A549 (cell line): ENCODE results near the gene KRT7. TPM values are rescaled to one million over a fixed set of nuclear protein-coding genes. Genes with fewer than 3 reads are reported as not detected.
A peak's percentile ranks its signal among the peaks of the same experiment; 100 is the strongest.

Source experiments
- ATAC-seq, 2 experiments: fragments of 200-7000 bp in 1 of 2; fragments of >200 bp in 1 of 2; cut with Nextera tagmentation in 1 of 2; cut with Tn5 transposase in 1 of 2; 3 replicates each; pipeline versions ENCODE4 v1.8.0 to v1.9.1; 2018 to 2020; ENCODE audit warnings: mild to moderate bottlenecking in 1 of 2, moderate library complexity in 1 of 2
- CTCF ChIA-PET: fragments of 300-600 bp; sonication (Branson Sonifier 250); formaldehyde crosslinking; extraction: SDS; loops from one replicate; lab custom pipeline; 2021; ENCODE audit warnings: antibody characterized with exemption, inconsistent platforms; lab: Yijun Ruan, JAX
- POLR2A ChIA-PET: fragments of 350-600 bp; formaldehyde crosslinking; extraction: SDS; loops from one replicate; lab custom pipeline; 2021; ENCODE audit warnings: antibody characterized with exemption, inconsistent platforms; lab: Yijun Ruan, JAX
- DNase-seq, 2 experiments: peaks; one replicate each; pipeline versions ENCODE4 v3.0.0 to v3.0.0-alpha.2; 2011 to 2016; ENCODE audit warnings: low read depth in 1 of 2, low spot score in 1 of 2
- FAIRE-seq: peaks from 2 replicates; lab custom pipeline; 2011; peaks lifted over from hg19 to GRCh38; lab: Jason Lieb, UNC
- H3K27ac ChIP-seq, 2 experiments: fragments of >200 bp; sonication (Bioruptor Twin); formaldehyde crosslinking; 3 replicates each; pipeline ENCODE4 v1.5.1; 2016 to 2017
- H3K4me1 ChIP-seq: fragments of >200 bp; sonication (Bioruptor Twin); formaldehyde crosslinking; 3 replicates; pipeline ENCODE4 v1.6.1; 2016
- H3K4me2 ChIP-seq: fragments of >200 bp; sonication (Bioruptor Twin); formaldehyde crosslinking; 3 replicates; pipeline ENCODE4 v1.6.1; 2016
- H3K4me3 ChIP-seq: fragments of >200 bp; sonication (Bioruptor Twin); formaldehyde crosslinking; 3 replicates; pipeline ENCODE4 v1.5.1; 2016
- H3K9me3 ChIP-seq: fragments of >200 bp; sonication (Bioruptor Twin); formaldehyde crosslinking; 3 replicates; pipeline ENCODE4 v1.6.1; 2016
- CBX2 ChIP-seq: fragments of 200-600 bp; sonication (generic); IDR thresholded peaks from 2 replicates; pipeline ENCODE4 v1.6.1; 2016; ENCODE audit warnings: low read depth, mild to moderate bottlenecking, borderline replicate concordance
- CBX8 ChIP-seq: fragments of 200-600 bp; sonication (generic); IDR thresholded peaks from 2 replicates; pipeline ENCODE4 v1.6.1; 2016
- CHD2 ChIP-seq: fragments of 150-350 bp; IDR thresholded peaks from 2 replicates; pipeline ENCODE4 v1.6.1; 2014; ENCODE audit warnings: low read length; ENCODE audit not compliant: partially characterized antibody
- CHD4 ChIP-seq: fragments of 200-600 bp; sonication (generic); IDR thresholded peaks from 2 replicates; pipeline ENCODE4 v1.6.1; 2016; ENCODE audit warnings: antibody characterized with exemption, mild to moderate bottlenecking, borderline replicate concordance
- EHMT2 ChIP-seq: fragments of 200-600 bp; sonication (generic); IDR thresholded peaks from 2 replicates; pipeline ENCODE4 v1.6.1; 2016; ENCODE audit warnings: antibody characterized with exemption, low read depth, mild to moderate bottlenecking, moderate library complexity
- FOSB ChIP-seq: fragments of 250-450 bp; sonication (Bioruptor Pico); IDR thresholded peaks from 2 replicates; pipeline ENCODE4 v1.5.0; 2020; ENCODE audit warnings: mild to moderate bottlenecking, moderate library complexity
- FOSL2 ChIP-seq, 2 experiments: fragments of 450-650 bp in 1 of 2; fragments of >200 bp in 1 of 2; sonication (Bioruptor Twin) in 1 of 2; formaldehyde crosslinking; IDR thresholded peaks; 2 replicates each; pipeline versions ENCODE4 v1.5.0 to v1.6.1; 2016 to 2020; ENCODE audit warnings: mild to moderate bottlenecking in 1 of 2, moderate library complexity in 1 of 2
- GATA3 ChIP-seq: IDR thresholded peaks from 2 replicates; pipeline ENCODE4 v1.6.1; 2012; ENCODE audit warnings: borderline replicate concordance
- HDAC2 ChIP-seq: fragments of 200-600 bp; sonication (generic); IDR thresholded peaks from 2 replicates; pipeline ENCODE4 v1.6.1; 2016
- HEYL ChIP-seq: fragments of 250-450 bp; sonication (Bioruptor Pico); IDR thresholded peaks from 2 replicates; pipeline ENCODE4 v1.8.0; 2021; ENCODE audit warnings: mild to moderate bottlenecking, moderate library complexity
- HOXA7 ChIP-seq: fragments of 250-450 bp; sonication (Bioruptor Pico); IDR thresholded peaks from 2 replicates; pipeline ENCODE4 v1.5.0; 2020; ENCODE audit warnings: mild to moderate bottlenecking, moderate library complexity
- NFE2L2 ChIP-seq: fragments of 150-350 bp; conservative IDR thresholded peaks from 2 replicates; pipeline ENCODE4 v1.6.1; 2014; ENCODE audit warnings: low read length
- NPAS2 ChIP-seq: fragments of 250-450 bp; sonication (Bioruptor Pico); IDR thresholded peaks from 2 replicates; pipeline ENCODE4 v1.8.0; 2022; ENCODE audit warnings: mild to moderate bottlenecking, moderate library complexity, borderline replicate concordance
- NR3C1 ChIP-seq: fragments of >200 bp; sonication (Bioruptor Twin); formaldehyde crosslinking; IDR thresholded peaks from 3 replicates; pipeline ENCODE4 v1.6.1; 2017
- PHF8 ChIP-seq: fragments of 200-600 bp; sonication (generic); IDR thresholded peaks from 2 replicates; pipeline ENCODE4 v1.6.1; 2016; ENCODE audit warnings: low read depth, mild to moderate bottlenecking, antibody characterized with exemption, moderate library complexity, borderline replicate concordance
- RAD21 ChIP-seq, 2 experiments: fragments of >200 bp in 1 of 2; sonication (Bioruptor Twin) in 1 of 2; formaldehyde crosslinking in 1 of 2; IDR thresholded peaks in 1 of 2; conservative IDR thresholded peaks in 1 of 2; 2 replicates in 1 of 2; 3 replicates in 1 of 2; pipeline ENCODE4 v1.6.1; 2012 to 2018; ENCODE audit warnings: inconsistent platforms in 1 of 2
- RCOR1 ChIP-seq: fragments of 150-350 bp; IDR thresholded peaks from 2 replicates; pipeline ENCODE4 v1.6.1; 2014; ENCODE audit warnings: antibody characterized with exemption, low read length, low read depth
- RFX5 ChIP-seq: fragments of 450-650 bp; IDR thresholded peaks from 2 replicates; pipeline ENCODE4 v1.7.1; 2014; ENCODE audit warnings: antibody characterized with exemption, mild to moderate bottlenecking, moderate library complexity
- RNF2 ChIP-seq: fragments of 200-600 bp; sonication (generic); IDR thresholded peaks from 2 replicates; pipeline ENCODE4 v1.6.1; 2016; ENCODE audit warnings: low read depth, mild to moderate bottlenecking, antibody characterized with exemption, moderate library complexity, borderline replicate concordance
- SREBF2 ChIP-seq: fragments of 450-650 bp; IDR thresholded peaks from 2 replicates; pipeline ENCODE4 v1.6.1; 2014; ENCODE audit warnings: mild to moderate bottlenecking, moderate library complexity
- TFCP2L1 ChIP-seq: fragments of 250-450 bp; sonication (Bioruptor Pico); IDR thresholded peaks from 2 replicates; pipeline ENCODE4 v1.5.0; 2021; ENCODE audit warnings: mild to moderate bottlenecking
- TP53 ChIP-seq: fragments of 250-450 bp; sonication (Bioruptor Pico); IDR thresholded peaks from 2 replicates; pipeline ENCODE4 v1.5.0; 2021; ENCODE audit warnings: mild to moderate bottlenecking, moderate library complexity
- ZC3H11A ChIP-seq: fragments of 450-650 bp; IDR thresholded peaks from 2 replicates; pipeline ENCODE4 v1.6.1; 2014; ENCODE audit warnings: antibody characterized with exemption, mild to moderate bottlenecking
- ZFP36 ChIP-seq: fragments of 450-650 bp; IDR thresholded peaks from 2 replicates; pipeline ENCODE4 v1.6.1; 2014; ENCODE audit warnings: borderline replicate concordance; ENCODE audit not compliant: partially characterized antibody
- ZNF302 ChIP-seq: fragments of 250-450 bp; sonication (Bioruptor Pico); IDR thresholded peaks from 2 replicates; pipeline ENCODE4 v1.9.0; 2021; ENCODE audit warnings: inconsistent platforms, mild to moderate bottlenecking, moderate library complexity
- WGBS: methylation state at CpG from one replicate; pipeline ENCODE4 v1.1.6; 2017; ENCODE audit errors: missing lambda C conversion rate; 5-methylcytosine and 5-hydroxymethylcytosine counted together
- polyA plus RNA-seq, 4 experiments: library from polyadenylated mRNA; depleted of rRNA in 3 of 4; stranded (reverse); fragments of >200 nt; fragmentation: RNase III in 1 of 4; extraction: RNeasy Plus Mini Kit Qiagen cat#74134 plus additional on column Dnase treatment in 1 of 4; gene quantifications; 2 replicates in 3 of 4; 3 replicates in 1 of 4; pipeline ENCODE4 v1.2.3, GENCODE V29; 2011 to 2017
- TF ChIP-seq, protein P1 (sequence below): fragments of >200 bp; sonication (Bioruptor Twin); formaldehyde crosslinking; IDR thresholded peaks from 2 replicates; pipeline ENCODE4 v1.6.1; 2016
- TF ChIP-seq, protein P2 (sequence below): fragments of 200-600 bp; sonication (generic); IDR thresholded peaks from 2 replicates; pipeline ENCODE4 v1.6.1; 2016; ENCODE audit warnings: antibody characterized with exemption, mild to moderate bottlenecking, moderate library complexity
- TF ChIP-seq, protein P3 (sequence below): fragments of 450-650 bp; IDR thresholded peaks from 2 replicates; pipeline ENCODE4 v1.6.1; 2014; ENCODE audit warnings: antibody characterized with exemption

Gene KRT7
- polyA plus RNA-seq, 2 of the 4 experiments (the other 2 are of a cell fraction): 2,623 to 3,055 TPM

DNA sequence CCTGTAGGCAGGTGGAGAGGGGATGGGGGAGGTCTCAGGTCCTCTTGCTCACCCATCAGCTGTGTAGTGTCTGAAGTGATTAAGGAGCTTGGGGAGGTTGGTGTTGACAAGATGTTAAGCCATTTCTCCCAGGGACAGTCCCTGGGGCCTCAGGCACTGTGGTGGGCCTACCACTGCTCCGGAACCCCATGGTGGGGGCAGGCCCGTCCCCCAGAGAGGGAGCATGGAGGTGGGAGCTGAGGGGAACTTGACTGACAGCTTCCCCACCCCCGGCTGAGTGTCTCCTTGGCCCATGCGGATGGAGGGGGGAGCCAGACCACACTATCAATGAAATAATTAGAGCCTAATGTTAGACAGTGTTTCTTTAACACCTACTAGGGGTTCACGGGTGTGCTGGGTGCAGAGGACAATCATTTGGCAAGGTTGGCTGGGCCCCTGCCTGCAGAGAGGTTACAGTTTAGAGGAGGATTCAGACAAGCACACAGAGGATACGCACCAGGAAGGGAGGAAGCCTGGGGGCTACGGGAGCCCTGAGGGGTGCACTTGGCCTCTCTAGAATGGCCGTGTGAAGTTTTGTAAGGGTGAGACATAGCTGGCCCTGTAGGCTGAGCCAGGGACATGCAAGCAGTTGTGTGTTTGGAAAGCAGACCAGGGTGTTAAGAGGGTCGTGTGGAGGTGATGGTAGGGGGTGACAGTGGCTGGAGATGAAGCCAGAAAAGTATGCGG is 22.0 kb upstream of the KRT7 start:
- POLR2A ChIA-PET: interaction anchor here (2.1 kb wide), 1 partner anchor 19 kb away, joined by 10 read pairs; the partner anchor contains the start of gene KRT80
- CTCF ChIA-PET: interaction anchor here (0.7 to 14.1 kb wide), 8 partner anchors 12 to 669 kb away, joined by 3 to 175 read pairs (median 4); no protein-coding TSS in a partner anchor
- Histone ChIP-seq H3K4me2 (peak overlapping the region; percentile 19; the same call in 1 of the 3 replicates), H3K27ac (peak overlapping the region; percentile 36 to 96), H3K4me1 (peaks cover 82% of the 10 kb centered on the region), H3K9me3 (no peaks in the 10 kb centered on the region), H3K4me3 (no peak overlapping the region)
- ATAC-seq: no peak
- no peak for DNase-seq
- 77% methylated on average over 8 of the region's 10 CpGs for WGBS
- no peak for FAIRE-seq
- no peak for TF ChIP-seq RAD21 (conservative IDR thresholded peaks at IDR 0.05 in 1 of 2, IDR thresholded peaks at IDR 0.05 in 1 of 2)
- no peak for TF ChIP-seq RCOR1
- no peak for TF ChIP-seq HDAC2
- TF ChIP-seq CBX2: no peak
- TF ChIP-seq GATA3: no peak
- no peak for TF ChIP-seq HOXA7 (CRISPR knock-in tag)
- no peak for TF ChIP-seq TP53 (CRISPR knock-in tag)
- TF ChIP-seq SREBF2: no peak

DNA sequence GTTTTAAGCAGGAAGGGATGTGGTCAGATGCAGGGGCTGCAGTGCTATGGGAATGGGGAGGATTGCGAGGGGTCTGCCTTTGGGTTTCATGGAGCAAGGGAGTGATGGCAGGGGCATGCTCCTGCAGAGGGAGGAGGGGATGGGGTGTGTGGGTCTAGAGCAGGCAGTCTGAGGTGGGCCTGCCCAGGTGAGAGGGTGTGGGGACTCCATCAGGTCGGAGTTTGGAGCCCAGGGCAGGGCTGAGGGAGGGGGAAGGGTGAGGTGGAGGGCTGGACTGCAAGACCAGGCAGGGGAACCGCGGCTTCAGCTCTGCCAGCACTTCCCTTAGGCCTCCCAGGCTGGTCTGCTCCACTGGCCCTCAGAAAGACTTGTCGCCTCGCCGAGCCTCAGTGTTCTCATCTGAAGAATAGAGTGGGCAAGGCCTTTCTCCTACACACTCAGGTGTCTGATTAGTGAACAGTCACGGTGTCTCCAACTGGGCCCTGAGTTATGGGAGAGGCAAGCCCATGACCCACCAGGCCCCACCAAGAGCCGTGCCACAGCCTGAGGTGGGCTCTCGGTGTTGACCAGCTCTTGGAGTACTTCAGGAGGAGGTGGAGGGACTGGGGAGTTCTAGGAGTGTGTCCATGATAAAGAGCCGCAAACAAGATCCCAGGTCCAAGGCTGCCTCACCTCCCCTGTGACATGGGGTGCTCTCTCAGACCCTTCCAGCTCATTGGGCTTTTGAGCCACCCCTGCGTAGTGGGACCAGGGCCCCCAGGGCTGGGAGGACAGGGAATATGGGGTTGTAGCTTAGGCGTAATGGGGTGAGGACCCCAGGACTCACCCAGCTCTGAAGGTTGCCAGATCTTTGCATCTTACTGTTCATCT is 21.1 kb upstream of the KRT7 start:
- ATAC-seq: no peak

DNA sequence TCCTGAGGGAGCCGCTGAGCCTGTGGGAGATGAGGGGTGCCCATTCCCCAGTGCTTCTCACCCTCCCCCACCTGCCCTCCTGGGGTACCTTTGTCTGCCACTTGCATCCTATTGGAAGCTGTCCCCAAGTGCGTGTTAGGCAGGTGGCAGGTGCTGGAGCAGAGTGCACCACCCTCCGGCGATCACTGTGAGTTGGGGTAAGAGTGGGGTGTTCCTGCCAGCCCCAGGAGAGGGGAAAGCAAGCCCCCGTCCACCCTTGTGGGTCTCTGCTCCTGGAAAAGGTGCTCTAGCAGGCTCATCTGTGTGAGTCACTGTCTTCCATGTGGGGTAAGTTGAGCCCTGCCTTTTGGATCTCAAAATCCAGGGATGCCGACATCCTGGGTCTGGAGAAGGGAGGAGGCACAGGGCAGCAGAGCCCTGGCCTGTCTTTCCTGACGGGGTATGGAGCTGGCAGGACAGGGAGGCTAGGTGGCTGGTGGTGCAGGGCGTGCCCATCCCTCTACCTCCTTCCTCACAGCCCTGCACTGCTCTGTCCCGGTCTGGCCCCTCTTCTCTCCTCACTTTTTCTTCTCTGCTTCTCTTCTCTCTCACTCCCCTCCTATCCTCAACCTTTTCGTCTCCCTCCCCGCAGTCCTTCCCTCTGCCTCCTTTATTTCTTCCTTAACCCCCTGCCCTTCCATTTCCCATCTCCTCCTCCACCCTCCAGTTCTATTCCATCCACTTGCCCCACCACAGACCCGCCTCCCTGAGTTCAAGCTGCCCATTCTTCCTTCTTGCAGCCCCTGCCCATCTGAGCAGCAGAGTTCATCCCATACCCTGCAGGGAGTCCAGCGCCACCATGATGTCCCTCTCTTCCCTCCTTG is 20.1 kb upstream of the KRT7 start:
- FAIRE-seq: no peak
- CTCF ChIA-PET: interaction anchor here (0.6 to 14.1 kb wide), 22 partner anchors 10 to 779 kb away, joined by 3 to 175 read pairs (median 4); partner anchors contain the start of gene KRT7
- TF ChIP-seq CHD4: no peak
- TF ChIP-seq EHMT2: no peak
- TF ChIP-seq FOSL2 (IDR thresholded peaks at IDR 0.05): no peak
- no peak for TF ChIP-seq FOSL2 (CRISPR knock-in tag; IDR thresholded peaks at IDR 0.05)
- no peak for TF ChIP-seq ZFP36
- no peak for TF ChIP-seq TP53 (CRISPR knock-in tag)
- TF ChIP-seq, protein P1, sequence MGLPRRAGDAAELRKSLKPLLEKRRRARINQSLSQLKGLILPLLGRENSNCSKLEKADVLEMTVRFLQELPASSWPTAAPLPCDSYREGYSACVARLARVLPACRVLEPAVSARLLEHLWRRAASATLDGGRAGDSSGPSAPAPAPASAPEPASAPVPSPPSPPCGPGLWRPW: no peak
- no peak for TF ChIP-seq ZNF302 (CRISPR knock-in tag)
- no peak for TF ChIP-seq CHD2
- TF ChIP-seq, protein P2, sequence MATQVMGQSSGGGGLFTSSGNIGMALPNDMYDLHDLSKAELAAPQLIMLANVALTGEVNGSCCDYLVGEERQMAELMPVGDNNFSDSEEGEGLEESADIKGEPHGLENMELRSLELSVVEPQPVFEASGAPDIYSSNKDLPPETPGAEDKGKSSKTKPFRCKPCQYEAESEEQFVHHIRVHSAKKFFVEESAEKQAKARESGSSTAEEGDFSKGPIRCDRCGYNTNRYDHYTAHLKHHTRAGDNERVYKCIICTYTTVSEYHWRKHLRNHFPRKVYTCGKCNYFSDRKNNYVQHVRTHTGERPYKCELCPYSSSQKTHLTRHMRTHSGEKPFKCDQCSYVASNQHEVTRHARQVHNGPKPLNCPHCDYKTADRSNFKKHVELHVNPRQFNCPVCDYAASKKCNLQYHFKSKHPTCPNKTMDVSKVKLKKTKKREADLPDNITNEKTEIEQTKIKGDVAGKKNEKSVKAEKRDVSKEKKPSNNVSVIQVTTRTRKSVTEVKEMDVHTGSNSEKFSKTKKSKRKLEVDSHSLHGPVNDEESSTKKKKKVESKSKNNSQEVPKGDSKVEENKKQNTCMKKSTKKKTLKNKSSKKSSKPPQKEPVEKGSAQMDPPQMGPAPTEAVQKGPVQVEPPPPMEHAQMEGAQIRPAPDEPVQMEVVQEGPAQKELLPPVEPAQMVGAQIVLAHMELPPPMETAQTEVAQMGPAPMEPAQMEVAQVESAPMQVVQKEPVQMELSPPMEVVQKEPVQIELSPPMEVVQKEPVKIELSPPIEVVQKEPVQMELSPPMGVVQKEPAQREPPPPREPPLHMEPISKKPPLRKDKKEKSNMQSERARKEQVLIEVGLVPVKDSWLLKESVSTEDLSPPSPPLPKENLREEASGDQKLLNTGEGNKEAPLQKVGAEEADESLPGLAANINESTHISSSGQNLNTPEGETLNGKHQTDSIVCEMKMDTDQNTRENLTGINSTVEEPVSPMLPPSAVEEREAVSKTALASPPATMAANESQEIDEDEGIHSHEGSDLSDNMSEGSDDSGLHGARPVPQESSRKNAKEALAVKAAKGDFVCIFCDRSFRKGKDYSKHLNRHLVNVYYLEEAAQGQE: no peak
- TF ChIP-seq HOXA7 (CRISPR knock-in tag): no peak
- TF ChIP-seq NFE2L2: no peak

More for the DNA sequence above, 21.1 kb upstream of the KRT7 start:
- H3K4me3 ChIP-seq: no peak overlapping the region
- H3K4me1 ChIP-seq: peaks cover 82% of the 10 kb centered on the region
- CTCF ChIA-PET: interaction anchor here (0.6 to 14.1 kb wide), 14 partner anchors 11 to 728 kb away, joined by 3 to 175 read pairs (median 4); partner anchors contain the start of gene KRT7
- H3K9me3 ChIP-seq: no peaks in the 10 kb centered on the region
- H3K27ac ChIP-seq: peak overlapping the region; percentile 36 to 96; a peak in 4 of 6 replicates
- POLR2A ChIA-PET: interaction anchor here (1.2 to 2.1 kb wide), 2 partner anchors 20 to 22 kb away, joined by 3 to 10 read pairs; partner anchors contain the start of gene KRT80
- 91% methylated on average over 13 of the region's 13 CpGs for WGBS
- FAIRE-seq: no peak
- DNase-seq: no peak
- H3K4me2 ChIP-seq: no peak overlapping the region
- TF ChIP-seq RFX5: no peak
- no peak for TF ChIP-seq HEYL (CRISPR knock-in tag)
- TF ChIP-seq, protein P3, sequence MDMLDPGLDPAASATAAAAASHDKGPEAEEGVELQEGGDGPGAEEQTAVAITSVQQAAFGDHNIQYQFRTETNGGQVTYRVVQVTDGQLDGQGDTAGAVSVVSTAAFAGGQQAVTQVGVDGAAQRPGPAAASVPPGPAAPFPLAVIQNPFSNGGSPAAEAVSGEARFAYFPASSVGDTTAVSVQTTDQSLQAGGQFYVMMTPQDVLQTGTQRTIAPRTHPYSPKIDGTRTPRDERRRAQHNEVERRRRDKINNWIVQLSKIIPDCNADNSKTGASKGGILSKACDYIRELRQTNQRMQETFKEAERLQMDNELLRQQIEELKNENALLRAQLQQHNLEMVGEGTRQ: no peak
- no peak for TF ChIP-seq RNF2
- TF ChIP-seq FOSL2 (IDR thresholded peaks at IDR 0.05): no peak
- no peak for TF ChIP-seq FOSL2 (CRISPR knock-in tag; IDR thresholded peaks at IDR 0.05)
- TF ChIP-seq FOSB: no peak
- no peak for TF ChIP-seq ZFP36
- no peak for TF ChIP-seq ZC3H11A
- TF ChIP-seq NPAS2 (CRISPR knock-in tag): no peak
- TF ChIP-seq PHF8: no peak
- no peak for TF ChIP-seq EHMT2
- no peak for TF ChIP-seq GATA3
- no peak for TF ChIP-seq NR3C1
- no peak for TF ChIP-seq TFCP2L1 (CRISPR knock-in tag)
- TF ChIP-seq CBX8: no peak
- TF ChIP-seq CHD4: no peak

More for the DNA sequence above, 20.1 kb upstream of the KRT7 start:
- Histone ChIP-seq H3K27ac (peak overlapping the region; percentile 89 to 96), H3K9me3 (no peaks in the 10 kb centered on the region), H3K4me2 (peak overlapping the region; percentile 39; the same call in 2 of the 3 replicates), H3K4me1 (peaks cover 82% of the 10 kb centered on the region), H3K4me3 (no peak overlapping the region)
- DNase-seq: no peak
- POLR2A ChIA-PET: interaction anchor here (0.7 to 1.2 kb wide), 3 partner anchors 20 to 41 kb away, joined by 3 to 5 read pairs (median 4); no protein-coding TSS in a partner anchor
- WGBS: 84% methylated on average over 13 of the region's 13 CpGs
- no peak; a peak in 1 of 6 replicates for ATAC-seq
